ENCODE data around the gene CACNA1H. TPM values are rescaled to one million over a fixed set of nuclear protein-coding genes. Genes with fewer than 3 reads are reported as not detected.

Gene CACNA1H
- total RNA-seq, 1 donor from 2014 or later = 42.8 TPM

GRCh38 chr16:1256874-1257322 is 104.0 kb downstream of the CACNA1H start:
- Mint-ChIP-seq H3K4me3 (ENCODE audit: low read depth) (no peak overlapping the region), H3K27ac (no peak overlapping the region), H3K27me3 (peaks cover 14% of the 10 kb centered on the region), H3K9me3 (ENCODE audit: low read depth) (no peaks in the 10 kb centered on the region), H3K36me3 (ENCODE audit: insufficient read depth) (no peaks in the 10 kb centered on the region), H3K4me1 (ENCODE audit: low read depth) (no peaks in the 10 kb centered on the region)
- no peak for DNase-seq (ENCODE audit: low spot score, unreplicated experiment)
- no peak for TF ChIP-seq CTCF (IDR thresholded peaks at IDR 0.05; ENCODE audit: unreplicated experiment)

GRCh38 chr16:1257561-1258224 is 104.8 kb downstream of the CACNA1H start:
- no peak overlapping the region for H3K27ac Mint-ChIP-seq
- TF ChIP-seq CTCF (IDR thresholded peaks at IDR 0.05; ENCODE audit: unreplicated experiment) = no peak
- no peaks in the 10 kb centered on the region for H3K9me3 Mint-ChIP-seq (ENCODE audit: low read depth)
- no peaks in the 10 kb centered on the region for H3K36me3 Mint-ChIP-seq (ENCODE audit: insufficient read depth)
- H3K4me3 Mint-ChIP-seq (ENCODE audit: low read depth) = no peak overlapping the region
- no peaks in the 10 kb centered on the region for H3K4me1 Mint-ChIP-seq (ENCODE audit: low read depth)
- DNase-seq (ENCODE audit: low spot score, unreplicated experiment) = no peak
- H3K27me3 Mint-ChIP-seq = peaks cover 20% of the 10 kb centered on the region

- no peaks in the 10 kb centered on the region for H3K4me1 Mint-ChIP-seq (ENCODE audit: low read depth)
- no peaks in the 10 kb centered on the region for H3K9me3 Mint-ChIP-seq (ENCODE audit: low read depth)
- H3K27ac Mint-ChIP-seq = no peak overlapping the region
- no peak for TF ChIP-seq CTCF (IDR thresholded peaks at IDR 0.05; ENCODE audit: unreplicated experiment)
- H3K36me3 Mint-ChIP-seq (ENCODE audit: insufficient read depth) = no peaks in the 10 kb centered on the region
- no peak for DNase-seq (ENCODE audit: low spot score, unreplicated experiment)
- H3K27me3 Mint-ChIP-seq = peaks cover 20% of the 10 kb centered on the region
- H3K4me3 Mint-ChIP-seq (ENCODE audit: low read depth) = no peak overlapping the region
Observed at GRCh38 chr16:1258225-1258600, 105.3 kb downstream of the CACNA1H start.

- H3K27ac Mint-ChIP-seq = no peak overlapping the region
- no peak for TF ChIP-seq CTCF (IDR thresholded peaks at IDR 0.05; ENCODE audit: unreplicated experiment)
- no peaks in the 10 kb centered on the region for H3K9me3 Mint-ChIP-seq (ENCODE audit: low read depth)
- peaks cover 20% of the 10 kb centered on the region for H3K27me3 Mint-ChIP-seq
- no peak for DNase-seq (ENCODE audit: low spot score, unreplicated experiment)
- no peaks in the 10 kb centered on the region for H3K4me1 Mint-ChIP-seq (ENCODE audit: low read depth)
- H3K4me3 Mint-ChIP-seq (ENCODE audit: low read depth) = no peak overlapping the region
- H3K36me3 Mint-ChIP-seq (ENCODE audit: insufficient read depth) = no peaks in the 10 kb centered on the region
Observed at GRCh38 chr16:1258906-1259759, 106.2 kb downstream of the CACNA1H start.

- DNase-seq (ENCODE audit: low spot score, unreplicated experiment) = no peak
- H3K4me3 Mint-ChIP-seq (ENCODE audit: low read depth) = no peak overlapping the region
- no peak for TF ChIP-seq CTCF (IDR thresholded peaks at IDR 0.05; ENCODE audit: unreplicated experiment)
- H3K27ac Mint-ChIP-seq = no peak overlapping the region
- peaks cover 20% of the 10 kb centered on the region for H3K27me3 Mint-ChIP-seq
- H3K9me3 Mint-ChIP-seq (ENCODE audit: low read depth) = no peaks in the 10 kb centered on the region
- no peaks in the 10 kb centered on the region for H3K4me1 Mint-ChIP-seq (ENCODE audit: low read depth)
- no peaks in the 10 kb centered on the region for H3K36me3 Mint-ChIP-seq (ENCODE audit: insufficient read depth)
Observed at GRCh38 chr16:1259760-1260068, 106.8 kb downstream of the CACNA1H start.

Data from progenitor cell of endocrine pancreas (in vitro differentiated cells).